Panc1 (cell line): ENCODE measurements around the gene ARGLU1. TPM values are rescaled to one million over a fixed set of nuclear protein-coding genes. Genes with fewer than 3 reads are reported as not detected.

Source experiments
- ATAC-seq: fragments of 200-7000 bp; cut with Tn5 transposase; 2 replicates; pipeline ENCODE4 v1.9.1; 2020; ENCODE audit warnings: mild to moderate bottlenecking, moderate library complexity
- BruUV-seq: library from RNA; stranded (reverse); fragments of 400-500 nt; replicated peaks from 2 replicates; lab custom pipeline; 2021; lab: Mats Ljungman, UMichigan
- CTCF ChIA-PET: fragments of 300-600 bp; sonication (Branson Sonifier 250); formaldehyde crosslinking; loops from one replicate; lab custom pipeline; 2022; ENCODE audit warnings: antibody characterized with exemption; lab: Charles Lee
- POLR2A ChIA-PET: fragments of 300-600 bp; sonication (Branson Sonifier 250); formaldehyde crosslinking; loops from one replicate; lab custom pipeline; 2022; ENCODE audit warnings: antibody characterized with exemption; lab: Charles Lee
- DNase-seq: peaks from one replicate; pipeline ENCODE4 v3.0.0-alpha.2; 2010; ENCODE audit warnings: low read depth, low spot score
- H3K27ac ChIP-seq: 2 replicates; pipeline ENCODE4 v1.5.1; 2011; ENCODE audit warnings: mild to moderate bottlenecking, low read length, inconsistent platforms
- H3K27me3 ChIP-seq: fragments of 200-500 bp; sonication (Bioruptor generic); 2 replicates; pipeline ENCODE4 v1.6.0; 2014; ENCODE audit warnings: low read length, inconsistent platforms; ENCODE audit not compliant: control insufficient read depth, insufficient read depth
- H3K36me3 ChIP-seq: fragments of 200-500 bp; sonication (Bioruptor generic); 2 replicates; pipeline ENCODE4 v1.5.1; 2014; ENCODE audit warnings: inconsistent platforms, mild to moderate bottlenecking, low read length, moderate library complexity; ENCODE audit not compliant: control insufficient read depth, insufficient read depth
- H3K4me1 ChIP-seq: 2 replicates; pipeline ENCODE4 v1.5.1; 2011; ENCODE audit warnings: inconsistent platforms, mild to moderate bottlenecking, low read length, moderate library complexity; ENCODE audit not compliant: control insufficient read depth, insufficient read depth
- H3K4me3 ChIP-seq, 2 experiments: 2 replicates each; pipeline ENCODE4 v1.5.1; 2011 to 2012; ENCODE audit warnings: low read depth in 2 of 2, low read length in 2 of 2, mild to moderate bottlenecking in 2 of 2, inconsistent platforms in 1 of 2, moderate library complexity in 1 of 2
- H3K9me3 ChIP-seq: fragments of 200-500 bp; sonication (Bioruptor generic); 2 replicates; pipeline ENCODE4 v1.5.1; 2014; ENCODE audit warnings: low read depth, mild to moderate bottlenecking, inconsistent platforms, low read length, moderate library complexity; ENCODE audit not compliant: control insufficient read depth, insufficient read depth
- CTCF ChIP-seq: fragments of 450-650 bp; IDR thresholded peaks from 2 replicates; pipeline ENCODE4 v1.5.1; 2017; ENCODE audit warnings: mild to moderate bottlenecking
- POLR2AphosphoS5 ChIP-seq: IDR thresholded peaks from 2 replicates; pipeline ENCODE4 v1.6.1; 2012; ENCODE audit warnings: mild to moderate bottlenecking, low read depth, low read length, moderate library complexity
- REST ChIP-seq, 2 experiments: IDR thresholded peaks; 2 replicates each; pipeline ENCODE4 v1.6.1; 2011 to 2012; ENCODE audit warnings: low read depth in 2 of 2, control low read depth in 1 of 2, low read length in 1 of 2, mild to moderate bottlenecking in 1 of 2, moderate library complexity in 1 of 2; ENCODE audit not compliant: insufficient read depth in 1 of 2
- SIN3A ChIP-seq: IDR thresholded peaks from 2 replicates; pipeline ENCODE4 v1.6.1; 2012; ENCODE audit warnings: low read depth, mild to moderate bottlenecking, low read length, moderate library complexity, borderline replicate concordance; ENCODE audit not compliant: insufficient read depth
- TCF7L2 ChIP-seq: IDR thresholded peaks from 2 replicates; pipeline ENCODE4 v1.6.1; 2011; ENCODE audit warnings: mild to moderate bottlenecking, low read depth, low read length, inconsistent platforms
- in situ Hi-C: cut with HindIII; loops from 2 replicates; pipeline ENCODE4 v1.10.0; 2016; ENCODE audit warnings: low sequenced_read_pairs, low pct_unique_long_range_greater_than_20kb
- intact Hi-C: fragments of 100-400 bp; cut with micrococcal nuclease; formaldehyde crosslinking; loops from one replicate; pipeline ENCODE4 v1.10.0; 2022; ENCODE audit not compliant: unreplicated experiment
- total RNA-seq: library from RNA; stranded (reverse); gene quantifications from one replicate; pipeline ENCODE4 v1.2.1, GENCODE V29; 2021; ENCODE audit not compliant: unreplicated experiment

ARGLU1 gene
- total RNA-seq, 1 experiment from 2014 or later: 38.5 TPM

GRCh38 chr13:106616729-106617128, 48.8 kb upstream of the ARGLU1 start:
- no peak for ATAC-seq
- intact Hi-C loops (no loop called here), in situ Hi-C loops (no loop called here)
- no peak for DNase-seq
- POLR2A ChIA-PET: no interaction called here
- no peaks in the 10 kb centered on the region for H3K4me1 ChIP-seq
- TF ChIP-seq REST (IDR thresholded peaks at IDR 0.05; ENCODE audit: insufficient read depth in 1 of 2, low read depth in 2 of 2, low read length in 1 of 2): no peak
- no peak for TF ChIP-seq POLR2AphosphoS5
- TF ChIP-seq CTCF: no peak
- TF ChIP-seq TCF7L2: no peak
- TF ChIP-seq SIN3A: no peak
- CTCF ChIA-PET: no interaction called here
- H3K27me3 ChIP-seq: 0 out of 2 replicates have a peak, but pooled peaks cover 1% of the 10 kb centered on the region
- BruUV-seq: no TSS peak
- no peak overlapping the region for H3K4me3 ChIP-seq
- no peaks in the 10 kb centered on the region for H3K36me3 ChIP-seq
- no peaks in the 10 kb centered on the region for H3K9me3 ChIP-seq
- H3K27ac ChIP-seq: no peak overlapping the region

- POLR2A ChIA-PET: no interaction called here
- no peak for DNase-seq
- no peaks in the 10 kb centered on the region for H3K36me3 ChIP-seq
Observed at GRCh38 chr13:106614874-106615273, 46.9 kb upstream of the ARGLU1 start.

More at GRCh38 chr13:106614874-106615273, 46.9 kb upstream of the ARGLU1 start:
- no peaks in the 10 kb centered on the region for H3K27me3 ChIP-seq
- no TSS peak for BruUV-seq
- intact Hi-C loops: no loop called here
- H3K9me3 ChIP-seq: no peaks in the 10 kb centered on the region
- CTCF ChIA-PET: no interaction called here
- ATAC-seq: no peak
- TF ChIP-seq REST (IDR thresholded peaks at IDR 0.05; ENCODE audit: insufficient read depth in 1 of 2, low read depth in 2 of 2, low read length in 1 of 2): no peak
- TF ChIP-seq TCF7L2: no peak
- TF ChIP-seq SIN3A: no peak
- TF ChIP-seq POLR2AphosphoS5: no peak
- TF ChIP-seq CTCF: no peak
- no peak overlapping the region for H3K4me3 ChIP-seq
- H3K4me1 ChIP-seq: no peaks in the 10 kb centered on the region
- in situ Hi-C loops: no loop called here
- H3K27ac ChIP-seq: no peak overlapping the region
